CD4-positive, alpha-beta T cell treated with Interleukin-12 subunit alpha and Interleukin-12 subunit beta, for 1 hour (primary cell): Measurements from ENCODE around the gene ZNF516.

Experiments used
- DNase-seq: peaks from one replicate; pipeline ENCODE4 v3.0.0-alpha.2; 2020

The ZNF516 gene

DNA sequence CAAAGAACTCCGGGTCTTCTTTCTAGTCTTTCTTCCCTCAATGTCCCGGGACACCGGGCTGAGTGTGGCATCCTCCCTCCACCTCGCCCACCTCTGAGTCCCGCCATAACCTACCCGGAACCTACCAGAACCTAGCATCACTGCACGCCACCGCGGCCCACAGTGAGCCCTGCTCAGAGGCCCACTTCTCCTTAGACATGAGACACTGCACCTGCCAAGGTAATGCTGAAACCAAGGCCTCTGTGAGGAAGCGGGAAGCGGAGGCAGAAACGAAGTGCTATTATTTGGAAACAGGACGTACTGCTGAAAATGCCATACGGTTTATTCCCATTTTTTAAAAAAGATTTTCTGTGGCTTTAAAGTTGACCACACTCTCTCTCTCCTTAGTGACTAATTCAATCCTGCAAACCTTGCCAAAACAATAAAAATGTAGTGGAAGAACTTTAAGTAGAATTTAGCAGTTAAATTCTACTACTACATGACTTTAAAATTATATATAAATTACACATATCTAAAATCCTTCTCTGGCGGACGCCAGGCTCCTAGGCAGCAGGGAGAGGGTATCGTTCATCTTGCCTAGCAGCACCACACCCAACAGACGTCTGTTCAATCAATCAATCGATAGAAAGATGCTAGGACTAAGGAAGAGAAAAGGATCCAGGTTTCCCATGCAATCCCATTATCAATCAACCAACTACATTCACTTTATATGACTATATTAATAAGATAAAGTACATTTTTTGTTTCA is 82.0 kb downstream of the ZNF516 start:
- DNase-seq, result no peak

DNA sequence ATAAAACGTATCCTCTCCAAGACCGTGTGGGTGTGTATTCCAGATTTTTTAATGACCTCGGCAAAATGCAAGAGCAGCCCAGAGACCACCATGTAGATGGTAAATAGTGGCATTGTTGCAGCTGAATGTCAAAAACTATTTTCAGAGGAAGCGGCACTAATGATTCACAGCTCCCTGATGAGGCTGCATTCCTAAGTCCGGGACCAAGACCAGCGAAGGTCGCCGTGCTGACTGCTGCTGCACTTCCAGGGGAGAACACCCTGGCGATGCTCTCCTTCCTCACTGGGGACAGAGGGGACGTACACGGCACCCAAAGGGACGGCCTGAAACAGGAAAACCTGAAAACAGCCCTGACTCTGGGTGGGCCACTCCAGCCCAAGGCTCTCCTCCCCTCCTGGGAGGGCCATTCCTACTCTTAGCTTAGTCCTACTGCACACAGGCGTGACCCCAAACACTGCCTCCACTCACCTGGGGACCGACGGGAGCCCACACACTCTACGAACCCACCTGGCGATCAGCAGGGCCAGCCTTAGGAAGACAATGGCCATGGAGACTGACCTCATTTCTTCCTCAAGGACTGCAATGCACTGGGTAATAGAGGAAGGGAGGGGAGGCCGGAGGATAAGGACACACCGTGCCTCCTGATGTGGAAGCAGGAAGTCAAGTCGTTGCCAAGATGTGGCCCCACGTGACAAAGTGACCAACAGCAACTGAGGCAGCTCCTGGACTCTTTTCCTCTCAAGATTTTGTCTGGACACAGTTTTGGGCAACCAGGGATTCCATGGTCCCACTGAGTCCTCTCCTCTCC is 82.8 kb downstream of the ZNF516 start:
- no peak for DNase-seq

DNA sequence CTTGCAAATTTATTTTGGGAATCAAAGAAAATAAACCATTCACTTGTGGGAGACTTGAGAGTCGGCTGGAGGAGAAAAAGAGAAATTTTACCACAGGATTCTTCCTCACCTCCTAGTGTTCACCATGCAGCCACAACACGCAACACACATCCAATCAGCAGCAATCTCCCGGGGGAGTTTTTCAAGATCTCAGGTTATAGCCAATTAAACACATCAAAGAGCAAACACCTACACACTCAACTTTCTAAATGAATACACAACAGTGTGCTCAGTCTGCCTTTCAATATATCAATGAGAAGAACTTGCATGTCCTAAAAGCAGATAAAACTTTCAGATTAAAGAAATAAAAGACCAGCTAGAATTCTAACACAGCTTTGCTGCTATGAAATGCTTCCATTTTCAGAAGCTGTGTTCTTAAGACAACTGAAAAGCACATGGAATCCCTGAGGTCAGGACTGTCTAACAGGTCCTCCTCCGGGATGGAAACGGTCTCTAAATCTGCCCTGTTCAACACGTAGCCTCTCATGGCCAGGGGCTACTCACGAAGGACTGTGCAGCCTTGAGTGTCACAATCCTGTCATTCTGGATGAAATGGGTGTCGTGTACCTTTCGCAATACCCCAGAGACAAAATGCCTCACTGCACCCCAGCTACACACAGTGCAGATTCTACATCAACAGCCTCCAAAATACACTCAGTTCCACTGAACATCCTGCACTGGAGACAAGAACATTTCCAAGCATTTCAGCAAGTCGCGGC is 84.2 kb downstream of the ZNF516 start:
- no peak for DNase-seq

DNA sequence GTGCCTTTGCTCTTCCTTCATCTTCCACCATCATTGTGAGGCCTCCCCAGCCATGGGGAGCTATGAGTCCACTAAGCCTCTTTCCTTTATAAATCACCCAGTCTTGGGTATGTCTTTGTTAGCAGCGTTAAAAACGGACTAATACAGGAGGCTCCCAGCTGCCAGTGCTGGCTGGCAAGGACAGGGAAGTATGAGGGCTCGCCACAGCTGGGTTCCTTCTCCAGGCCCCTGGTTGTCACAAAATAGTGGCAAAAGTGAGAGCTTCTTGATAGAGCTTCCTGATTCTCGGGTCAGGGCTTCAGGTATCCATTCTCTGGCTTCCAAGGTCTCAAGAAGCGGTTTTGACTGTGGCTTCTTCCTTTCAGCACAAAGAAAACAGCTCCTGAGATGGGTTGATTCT is 85.0 kb downstream of the ZNF516 start:
- no peak for DNase-seq

DNA sequence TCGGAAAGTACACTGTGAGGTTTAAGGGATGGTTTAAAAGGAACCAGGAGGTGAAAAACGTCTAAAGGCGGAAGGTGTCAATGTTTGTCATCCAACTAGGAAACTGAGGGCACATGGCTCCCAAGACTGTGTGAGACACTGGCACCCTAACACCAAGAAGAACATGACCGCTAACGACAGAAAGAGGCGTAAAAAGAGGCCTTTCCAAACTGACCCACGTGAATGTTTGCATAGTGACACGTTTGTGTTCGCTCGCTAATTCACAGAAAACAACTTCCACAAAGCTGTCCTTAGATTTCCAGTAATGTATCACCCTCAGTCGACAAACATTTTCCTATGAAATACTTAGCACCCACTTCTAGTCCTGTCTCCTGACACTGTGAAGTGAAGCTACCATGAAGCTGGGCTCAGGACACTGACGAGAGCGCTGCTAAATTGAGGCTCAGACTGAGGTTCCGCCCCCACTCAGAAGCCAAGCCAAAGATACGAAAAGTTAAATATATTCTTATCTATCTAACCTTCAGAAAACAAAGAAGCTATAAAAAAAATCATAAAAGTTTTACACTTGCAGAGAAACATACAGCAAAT is 86.5 kb downstream of the ZNF516 start:
- DNase-seq, result no peak

DNA sequence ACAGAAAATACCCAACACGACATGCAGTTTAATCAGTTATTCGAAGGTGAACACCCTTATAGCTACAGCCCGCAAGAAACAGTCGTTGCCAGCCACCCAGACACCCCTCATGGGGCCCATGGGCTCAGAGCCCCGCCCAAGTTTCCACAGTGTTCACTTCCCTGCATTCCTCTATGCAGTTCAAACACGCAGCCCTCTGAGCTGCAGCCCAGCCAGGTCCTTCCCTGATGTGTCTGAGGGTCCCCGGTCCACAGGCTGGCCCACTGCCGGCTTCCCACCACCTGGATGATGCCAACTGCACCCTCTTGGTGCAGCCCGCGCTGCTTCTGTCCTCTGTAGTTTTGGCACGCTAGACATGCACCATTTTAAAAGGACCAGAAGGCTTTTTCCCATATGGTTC is 87.4 kb downstream of the ZNF516 start:
- DNase-seq, result no peak

DNA sequence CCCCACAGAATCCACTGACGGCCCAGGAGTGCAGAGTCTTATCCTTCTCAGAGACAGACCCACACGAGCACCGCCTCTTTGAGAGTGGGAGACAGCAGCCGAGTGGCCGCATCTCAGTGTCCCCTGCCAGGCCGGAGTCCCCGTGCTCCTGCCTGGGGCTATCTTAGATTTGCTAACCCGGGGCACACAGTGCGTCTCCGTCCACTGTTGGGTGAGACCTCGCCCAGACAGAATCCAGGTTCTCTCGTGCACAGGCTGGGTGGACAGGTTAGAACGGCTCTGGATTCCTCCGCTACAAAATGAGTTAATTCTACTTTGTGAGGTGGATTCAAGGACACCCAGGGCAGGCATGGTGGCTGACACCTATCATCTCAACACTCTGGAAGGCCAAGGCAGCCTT is 88.3 kb downstream of the ZNF516 start:
- DNase-seq, result no peak

DNA sequence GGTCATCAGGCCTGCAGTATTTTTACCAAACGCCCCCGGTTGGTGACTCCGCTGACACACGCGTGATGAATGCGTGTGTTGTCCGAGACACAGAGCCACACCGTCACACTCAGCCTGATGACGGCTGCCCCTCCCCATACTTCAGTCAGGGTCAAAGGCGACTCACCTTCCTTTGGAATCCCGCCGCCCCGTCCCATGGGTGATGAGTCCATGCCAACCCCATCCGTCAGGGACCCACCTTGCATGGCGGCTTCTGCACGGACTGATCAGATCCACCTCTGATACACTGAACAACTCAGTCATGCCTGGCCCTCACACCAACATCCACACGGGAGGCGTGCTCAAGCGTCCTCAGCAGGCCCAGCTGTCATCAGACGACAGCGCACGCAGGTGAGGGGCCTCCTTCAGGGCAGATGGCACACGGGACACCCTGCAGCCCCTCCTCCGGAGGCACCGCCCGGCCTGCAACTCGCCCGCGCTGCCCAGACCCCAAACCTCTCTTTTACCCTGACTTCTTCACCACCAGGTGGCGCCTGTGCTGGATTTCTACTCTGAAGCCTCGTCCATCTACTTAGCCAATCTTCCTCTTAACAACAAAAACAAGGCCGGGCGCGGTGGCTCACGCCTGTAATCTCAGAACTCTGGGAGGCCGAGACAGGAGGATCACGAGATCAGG is 89.2 kb downstream of the ZNF516 start:
- DNase-seq, result peak; percentile 62

DNA sequence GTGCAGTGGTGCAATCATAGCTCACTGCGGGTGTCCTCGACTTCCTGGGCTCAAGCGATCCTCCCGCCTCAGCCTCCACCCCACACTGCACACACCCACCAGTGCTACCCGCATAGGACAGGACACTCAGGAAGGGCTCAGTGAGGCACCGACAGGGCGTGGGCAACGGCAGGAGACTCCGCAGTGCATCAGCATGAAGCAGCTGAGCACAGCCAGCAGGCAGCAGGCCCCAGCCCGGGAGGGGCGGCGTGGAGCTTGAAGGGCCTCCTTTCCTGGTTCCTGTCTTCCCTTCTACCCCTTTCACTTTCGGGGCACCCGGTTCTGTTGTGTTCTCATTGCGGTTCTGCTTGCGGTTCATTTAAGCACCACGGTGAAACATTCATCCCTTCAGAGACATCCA is 89.8 kb downstream of the ZNF516 start:
- no peak for DNase-seq

DNA sequence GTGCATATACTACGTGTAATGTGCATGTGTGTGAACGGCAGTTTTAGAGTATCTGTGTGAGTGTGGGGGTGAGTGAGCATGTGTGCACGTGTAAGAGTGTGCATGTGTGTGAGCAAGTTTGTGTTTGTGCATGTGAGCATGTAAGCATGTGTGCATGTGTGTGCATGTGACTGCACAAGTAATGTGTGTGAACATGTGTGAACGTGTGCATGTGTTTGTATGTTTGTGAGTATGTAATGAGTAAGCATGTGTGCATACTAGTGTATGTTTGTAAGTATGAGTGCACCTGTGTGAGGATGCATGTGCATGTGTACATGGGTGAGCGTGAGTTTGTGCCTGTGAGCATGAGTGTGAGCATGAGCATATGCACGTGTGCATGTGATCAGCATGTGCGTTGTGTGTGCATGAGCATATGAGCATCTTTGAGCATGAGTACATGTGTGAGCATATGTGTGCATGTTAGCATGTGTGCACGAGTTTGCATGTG is 90.7 kb downstream of the ZNF516 start:
- DNase-seq, result no peak

DNA sequence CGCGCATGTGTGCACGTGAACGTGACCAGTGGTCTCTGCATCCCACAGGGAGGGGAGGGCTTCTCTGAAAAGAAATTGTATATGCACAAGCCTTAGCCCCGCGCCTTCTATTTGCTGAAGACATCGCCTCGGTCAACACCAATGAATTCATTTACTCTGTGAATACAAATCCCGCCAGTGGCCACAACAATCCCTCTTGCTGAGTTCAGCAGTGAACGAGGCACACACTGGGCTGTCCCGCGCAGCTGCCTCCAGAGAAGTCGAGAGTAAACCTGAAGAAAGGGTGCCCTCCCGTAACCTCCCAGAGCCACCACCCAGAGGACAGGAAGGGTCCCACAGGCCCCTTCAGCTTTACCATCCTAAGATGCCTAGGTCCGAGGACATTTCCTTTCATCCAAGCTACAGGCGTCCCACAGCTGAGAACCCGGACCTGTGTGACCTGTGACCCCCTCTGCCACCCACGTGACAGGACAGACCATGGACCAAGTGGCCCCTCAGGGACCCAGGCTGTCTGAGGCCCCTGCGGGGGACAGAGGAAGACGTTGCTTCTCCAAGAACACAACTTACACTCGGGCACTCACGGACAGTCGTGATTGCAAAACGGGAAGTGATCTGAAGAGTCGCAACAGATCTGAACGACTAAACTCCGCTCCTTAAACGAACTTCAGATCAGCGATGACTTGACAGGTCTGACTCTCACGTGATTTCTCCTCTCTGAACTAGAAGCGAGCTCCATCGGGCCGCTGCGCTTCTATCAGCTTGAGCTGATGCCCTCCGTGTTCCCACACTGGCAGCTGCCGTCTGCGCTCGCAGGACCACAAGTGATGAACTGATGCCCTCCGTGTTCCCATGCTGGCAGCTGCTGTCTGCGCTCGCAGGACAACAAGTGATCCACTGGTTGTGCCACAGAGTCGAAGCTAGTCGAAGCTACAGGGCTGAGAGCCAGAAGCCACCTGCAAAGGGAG is 92.7 kb downstream of the ZNF516 start:
- DNase-seq, result no peak

DNA sequence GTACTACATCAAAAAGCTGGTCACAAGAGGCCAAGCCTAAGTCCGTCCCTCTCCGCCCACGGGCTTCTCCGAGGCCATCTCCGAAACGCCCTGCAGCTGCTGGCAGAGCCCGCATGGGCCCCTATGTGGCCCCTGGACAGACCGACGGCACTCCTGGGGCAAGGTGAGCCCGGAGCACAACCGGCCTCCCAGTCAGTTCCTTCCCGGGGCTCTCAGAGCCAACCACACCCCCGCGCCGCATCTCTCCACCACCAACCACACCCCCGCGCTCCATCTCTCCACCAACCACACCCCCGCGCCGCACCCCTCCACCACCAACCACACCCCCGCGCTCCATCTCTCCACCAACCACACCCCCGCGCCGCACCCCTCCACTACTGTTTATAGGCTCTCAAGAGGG is 93.5 kb downstream of the ZNF516 start:
- DNase-seq, result no peak

DNA sequence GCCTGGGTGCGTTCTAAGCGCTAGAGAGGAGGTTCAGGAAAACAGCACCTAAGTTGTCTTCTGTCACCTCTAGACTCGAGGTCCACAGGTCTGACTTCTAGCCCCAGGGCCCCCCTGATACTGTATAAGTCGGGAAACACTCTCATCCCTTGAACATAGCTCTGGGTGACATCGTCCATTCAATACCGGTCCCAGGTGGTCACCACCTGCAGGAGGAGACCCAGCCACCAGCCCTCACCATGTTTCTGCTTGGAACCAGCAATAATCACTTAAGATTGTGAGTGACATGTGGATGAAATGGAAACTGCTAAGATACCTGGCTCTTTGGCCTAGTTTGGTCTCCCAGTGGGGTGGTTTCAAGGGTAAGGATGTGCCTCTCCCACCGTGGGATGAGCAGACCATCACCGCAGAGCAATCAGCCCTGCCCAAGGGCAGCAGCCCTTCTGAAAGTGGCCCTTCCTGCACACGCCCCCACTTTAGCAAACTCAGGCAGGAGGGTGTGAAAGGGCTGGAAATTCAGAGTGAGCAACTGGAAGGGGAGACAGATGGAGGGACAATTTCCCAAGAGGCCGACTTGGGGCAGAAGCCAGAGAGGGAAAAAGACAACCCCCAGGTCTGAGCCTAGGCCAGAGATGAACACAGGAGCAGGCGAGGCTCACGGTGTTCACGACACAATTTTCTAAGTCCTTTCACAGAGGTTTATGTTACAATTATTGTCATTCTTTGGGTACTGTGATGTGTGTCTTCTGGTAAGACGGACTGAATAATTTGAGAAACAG is 95.2 kb downstream of the ZNF516 start:
- no peak for DNase-seq

DNA sequence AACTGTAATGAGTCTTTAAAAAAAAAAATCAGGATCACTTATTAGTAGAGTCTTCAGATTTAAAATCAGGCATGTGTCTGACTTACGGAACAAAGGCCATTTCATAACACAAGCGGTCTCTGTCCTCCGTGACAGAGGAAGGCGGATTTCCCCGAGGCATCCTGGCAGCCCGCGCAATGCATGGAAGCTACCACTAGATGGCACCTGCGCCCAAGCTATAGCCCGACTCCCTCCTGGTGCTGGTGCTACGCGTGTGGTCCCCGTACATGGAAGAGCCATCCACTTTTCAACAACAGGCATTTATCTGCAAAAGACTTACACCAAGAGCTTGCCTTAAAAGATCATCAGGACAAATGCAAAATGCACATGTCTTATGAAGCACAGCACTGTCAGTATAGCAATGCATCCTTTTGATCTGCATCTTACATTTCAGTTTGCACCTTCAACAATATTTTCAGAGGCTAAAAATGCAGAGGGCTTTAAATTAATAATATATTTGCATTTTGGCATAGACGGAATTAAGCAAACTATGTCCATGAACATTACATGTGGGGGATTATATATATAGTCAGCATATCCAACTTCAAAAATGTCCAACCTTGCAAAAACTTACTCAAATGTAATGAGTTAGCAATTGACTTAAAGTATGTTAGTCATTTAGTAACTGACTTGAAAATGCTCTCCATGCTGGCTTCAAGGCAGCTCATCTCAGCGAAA is 96.0 kb downstream of the ZNF516 start:
- DNase-seq, result peak; percentile 72

DNA sequence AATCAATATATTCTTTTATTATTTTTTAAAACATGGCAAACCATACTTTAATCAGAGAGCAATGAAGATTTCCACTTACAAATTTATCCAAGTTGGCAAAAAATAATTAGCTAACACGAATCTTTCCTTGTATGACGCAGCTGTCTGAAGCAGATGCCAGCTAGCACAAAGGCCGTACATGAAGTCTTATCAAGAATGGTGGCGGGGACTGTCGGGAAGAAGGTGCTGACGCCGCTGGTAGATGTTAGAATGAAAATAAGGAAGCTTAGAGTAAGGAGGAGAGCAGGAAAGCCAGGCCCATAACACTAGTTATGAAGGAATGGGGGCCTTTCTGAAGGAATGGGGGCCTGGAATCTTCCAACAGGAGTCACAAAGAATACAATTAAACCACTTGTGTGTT is 96.7 kb downstream of the ZNF516 start:
- DNase-seq, result no peak

DNA sequence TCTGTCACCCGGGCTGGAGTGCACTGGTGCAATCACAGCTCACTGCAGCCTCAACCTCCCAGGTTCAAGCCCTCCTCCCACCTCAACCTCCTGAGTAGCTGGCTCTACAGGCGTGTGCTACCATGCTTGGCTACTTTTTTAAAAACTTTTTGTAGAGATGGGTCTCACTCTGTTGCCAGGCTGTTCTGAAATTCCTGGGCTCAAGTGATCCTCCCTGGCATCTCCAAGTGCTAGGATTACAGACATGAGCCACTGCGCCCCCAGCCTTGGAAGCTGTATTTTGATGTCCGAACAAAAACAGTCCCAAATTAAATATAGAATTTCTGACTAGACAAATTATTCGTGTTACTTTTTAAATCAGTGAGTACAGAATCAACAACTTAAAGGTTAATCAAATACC is 97.4 kb downstream of the ZNF516 start:
- no peak for DNase-seq

DNA sequence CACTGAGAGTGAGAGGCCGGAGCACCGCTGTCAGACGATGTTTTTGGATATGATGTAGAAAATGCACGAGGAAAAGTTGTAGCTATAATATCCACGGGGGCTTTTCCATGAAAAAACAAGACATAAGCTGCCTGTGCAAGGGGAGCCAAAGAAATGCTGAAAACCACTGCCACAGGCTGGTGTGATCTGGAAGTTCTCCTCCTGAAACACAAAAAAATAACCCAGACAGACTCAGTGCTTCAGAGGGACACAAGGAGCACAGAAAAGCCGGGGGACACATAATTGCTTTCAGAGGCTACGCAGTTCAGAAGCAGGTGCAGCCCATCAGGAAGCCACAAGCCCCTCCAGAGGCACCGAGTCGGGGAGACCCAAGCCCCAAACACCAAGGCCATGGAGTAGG is 98.2 kb downstream of the ZNF516 start:
- no peak for DNase-seq

DNA sequence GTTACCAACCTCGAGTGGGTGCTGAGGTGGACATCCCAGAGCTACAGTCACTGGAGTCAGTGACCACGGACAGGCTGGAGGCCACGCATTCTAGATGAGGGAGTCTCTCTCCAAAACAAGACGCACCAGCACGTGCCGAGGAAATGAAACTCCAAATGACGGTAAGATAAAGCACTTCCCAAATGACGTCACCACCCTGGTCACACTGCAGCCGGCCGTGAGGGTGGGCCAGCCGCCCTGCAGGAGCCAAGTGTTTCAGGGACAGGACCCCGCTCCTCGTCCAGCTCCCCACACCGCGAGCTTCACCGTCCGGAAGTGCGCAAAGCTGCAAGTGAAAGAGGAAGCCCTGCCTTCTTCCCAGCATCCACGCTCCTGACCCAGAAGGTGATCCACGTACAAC is 99.4 kb downstream of the ZNF516 start:
- no peak for DNase-seq

DNA sequence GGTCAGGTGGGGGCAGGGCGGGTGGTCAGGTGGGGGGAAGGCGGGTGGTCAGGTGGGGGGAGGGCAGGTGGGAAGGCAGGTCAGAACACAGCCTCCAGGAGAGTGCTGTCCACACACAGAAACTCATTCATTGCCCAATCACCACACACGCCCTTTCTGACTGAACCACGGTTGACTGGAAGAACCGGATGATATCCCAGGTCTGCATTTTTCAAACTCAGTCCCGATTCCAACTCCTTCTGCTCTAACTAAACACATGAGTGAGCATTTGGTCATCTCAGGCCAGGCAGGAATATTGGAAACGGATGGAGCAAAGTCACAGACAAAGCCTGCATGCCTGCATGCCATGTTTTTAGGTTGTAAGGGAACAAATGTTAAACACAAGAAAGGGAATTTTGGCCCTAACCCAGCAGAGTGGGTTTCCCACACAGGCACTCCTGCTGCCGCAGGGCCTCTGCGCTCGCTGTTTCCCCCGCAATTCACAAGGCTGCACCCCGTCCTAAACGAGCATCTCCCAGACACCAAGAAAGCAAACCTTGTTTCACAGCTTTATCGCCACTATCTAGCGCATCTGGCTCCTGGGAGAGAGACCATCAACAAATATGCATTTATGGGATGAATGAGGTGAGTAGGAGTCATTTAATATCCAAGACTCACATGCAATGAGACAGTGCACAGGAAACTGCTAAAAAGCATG is 100.1 kb downstream of the ZNF516 start:
- no peak for DNase-seq
